Stimulated activated CD4-positive, alpha-beta T cell treated with anti-CD3 and anti-CD28 coated beads, Interleukin-1b, Interleukin-23, amount 100 ng/mL, for 48 hours (primary cell): ENCODE measurements around the gene BARHL1.
"Not testable (repeated sequence)": the region's sequence is repeated elsewhere in the genome, so short reads cannot be mapped to it uniquely, and the experiment has no call there.

Experiments
- DNase-seq: peaks from one replicate; pipeline ENCODE4 v3.0.0-alpha.2; 2020

Gene BARHL1

GRCh38 chr9:132557159-132557558 lies 25.2 kb upstream of the BARHL1 start:
- no peak for DNase-seq

- DNase-seq: no peak
Measured at GRCh38 chr9:132559711-132560110, 22.7 kb upstream of the BARHL1 start.

- no peak for DNase-seq
Measured at GRCh38 chr9:132560616-132561202, 21.7 kb upstream of the BARHL1 start.

GRCh38 chr9:132562306-132562573 lies 20.2 kb upstream of the BARHL1 start:
- no peak for DNase-seq

GRCh38 chr9:132564526-132564925 lies 17.9 kb upstream of the BARHL1 start:
- DNase-seq: no peak

GRCh38 chr9:132568787-132569186 lies 13.6 kb upstream of the BARHL1 start:
- not testable (repeated sequence) for DNase-seq

- DNase-seq: no peak
Measured at GRCh38 chr9:132571806-132572600, 10.4 kb upstream of the BARHL1 start.

- DNase-seq: no peak
Measured at GRCh38 chr9:132572921-132573320, 9.5 kb upstream of the BARHL1 start.

GRCh38 chr9:132575005-132575609 lies 7.3 kb upstream of the BARHL1 start:
- peak; percentile 47 for DNase-seq

- DNase-seq: no peak
Measured at GRCh38 chr9:132575811-132576210, 6.6 kb upstream of the BARHL1 start.

GRCh38 chr9:132577119-132577518 lies 5.3 kb upstream of the BARHL1 start:
- DNase-seq: no peak

- no peak for DNase-seq
Measured at GRCh38 chr9:132578367-132578932, 4.0 kb upstream of the BARHL1 start.

GRCh38 chr9:132579427-132579798 lies 3.0 kb upstream of the BARHL1 start:
- no peak for DNase-seq

- no peak for DNase-seq
Measured at GRCh38 chr9:132582786-132583583, 579 bp downstream of the BARHL1 start.

GRCh38 chr9:132583584-132584304 lies 1.3 kb downstream of the BARHL1 start:
- DNase-seq: no peak

- no peak for DNase-seq
Measured at GRCh38 chr9:132584601-132585560, 2.5 kb downstream of the BARHL1 start.

- DNase-seq: no peak
Measured at GRCh38 chr9:132585954-132586829, 3.8 kb downstream of the BARHL1 start.

- no peak for DNase-seq
Measured at GRCh38 chr9:132586830-132587591, 4.6 kb downstream of the BARHL1 start.

GRCh38 chr9:132587592-132587955 lies 5.2 kb downstream of the BARHL1 start:
- no peak for DNase-seq

GRCh38 chr9:132588098-132588497 lies 5.7 kb downstream of the BARHL1 start:
- no peak for DNase-seq
